Measurements from ENCODE around the gene THRA. TPM values are rescaled to one million over a fixed set of nuclear protein-coding genes. Genes with fewer than 3 reads are reported as not detected.

THRA gene
- total and polyA plus RNA-seq, 11 donors, result 50.6 to 105 (median 69.8) TPM

DNA sequence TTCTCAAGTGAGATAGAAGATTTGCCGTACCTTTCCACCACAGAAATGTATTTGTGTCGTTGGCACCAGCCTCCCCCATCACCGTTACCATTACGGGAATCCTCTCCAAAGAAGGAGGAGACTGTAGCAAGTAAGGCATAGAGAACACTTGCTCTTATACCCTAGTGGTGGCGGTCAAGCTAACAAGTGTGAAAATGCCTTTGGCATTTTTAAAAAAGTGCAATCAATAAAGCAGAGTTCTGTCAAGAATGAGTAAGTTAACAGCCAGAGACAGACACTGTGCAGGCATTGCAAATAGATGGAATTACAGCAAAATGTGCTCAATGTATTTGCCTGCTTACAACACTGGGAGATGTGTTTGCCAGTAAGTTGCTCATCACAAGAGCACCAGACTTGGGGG is 66.7 kb downstream of the THRA start:
- WGBS, 4 donors, result 65 to 85% (median 79%) methylated on average over 5 of the region's 5 CpGs
- TF ChIP-seq POLR2A (IDR thresholded peaks at IDR 0.05), result no peak
- TF ChIP-seq, protein P1, sequence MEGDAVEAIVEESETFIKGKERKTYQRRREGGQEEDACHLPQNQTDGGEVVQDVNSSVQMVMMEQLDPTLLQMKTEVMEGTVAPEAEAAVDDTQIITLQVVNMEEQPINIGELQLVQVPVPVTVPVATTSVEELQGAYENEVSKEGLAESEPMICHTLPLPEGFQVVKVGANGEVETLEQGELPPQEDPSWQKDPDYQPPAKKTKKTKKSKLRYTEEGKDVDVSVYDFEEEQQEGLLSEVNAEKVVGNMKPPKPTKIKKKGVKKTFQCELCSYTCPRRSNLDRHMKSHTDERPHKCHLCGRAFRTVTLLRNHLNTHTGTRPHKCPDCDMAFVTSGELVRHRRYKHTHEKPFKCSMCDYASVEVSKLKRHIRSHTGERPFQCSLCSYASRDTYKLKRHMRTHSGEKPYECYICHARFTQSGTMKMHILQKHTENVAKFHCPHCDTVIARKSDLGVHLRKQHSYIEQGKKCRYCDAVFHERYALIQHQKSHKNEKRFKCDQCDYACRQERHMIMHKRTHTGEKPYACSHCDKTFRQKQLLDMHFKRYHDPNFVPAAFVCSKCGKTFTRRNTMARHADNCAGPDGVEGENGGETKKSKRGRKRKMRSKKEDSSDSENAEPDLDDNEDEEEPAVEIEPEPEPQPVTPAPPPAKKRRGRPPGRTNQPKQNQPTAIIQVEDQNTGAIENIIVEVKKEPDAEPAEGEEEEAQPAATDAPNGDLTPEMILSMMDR (IDR thresholded peaks at IDR 0.05), result no peak
- Histone ChIP-seq H3K9me3 (no peaks in the 10 kb centered on the region), H3K36me3 (peaks cover 2 to 95% (median 87%) of the 10 kb centered on the region in 9 donors), H3K4me1 (peaks cover 0 to 24% (median 10%) of the 10 kb centered on the region in 12 donors), H3K4me3 (no peak overlapping the region), H3K27me3 (no peaks in the 10 kb centered on the region), H3K27ac (no peak overlapping the region)
- ATAC-seq (no peak), DNase-seq (no peak)
- intact Hi-C loops (cut with DNase I), result no loop called here

DNA sequence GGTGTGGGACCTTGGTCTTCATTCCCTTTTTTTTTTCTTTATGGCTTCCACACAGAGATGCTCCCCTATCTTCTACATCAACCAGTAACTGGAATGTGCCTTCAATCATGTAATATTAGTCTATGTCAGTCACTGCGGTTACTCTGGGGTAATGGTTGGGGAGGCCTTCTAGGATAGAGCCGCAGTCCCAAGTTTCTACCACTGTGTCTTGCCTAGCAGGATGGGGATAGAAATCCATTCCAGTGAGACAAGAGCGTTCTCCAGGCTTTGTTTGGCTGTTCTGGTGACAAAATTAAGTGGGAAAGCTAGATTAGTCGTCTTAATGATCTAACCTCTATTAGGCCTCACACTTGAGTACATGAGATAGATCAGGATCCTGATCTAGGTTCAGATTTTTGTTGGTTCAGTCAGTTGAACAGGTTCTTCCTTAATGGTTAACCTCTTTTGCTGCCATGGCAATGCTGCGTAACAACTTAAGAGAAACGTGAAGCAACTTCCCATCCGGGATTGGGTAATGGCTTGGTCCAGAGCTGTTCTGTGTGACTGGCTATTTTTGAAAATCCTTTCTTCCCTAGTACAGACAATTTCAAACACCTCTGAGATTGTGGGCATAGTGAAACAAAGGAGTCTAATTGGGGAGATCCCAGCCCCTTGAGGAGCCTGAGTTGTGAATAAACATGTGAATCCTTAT is 67.7 kb downstream of the THRA start:
- Histone ChIP-seq H3K36me3 (peaks cover 2 to 100% (median 97%) of the 10 kb centered on the region in 9 donors), H3K4me1 (peaks cover 0 to 16% (median under 1%) of the 10 kb centered on the region in 12 donors), H3K9me3 (no peaks in the 10 kb centered on the region), H3K27ac (peak overlapping the region in 2 of 12 donors; percentile 44 to 63), H3K4me3 (no peak overlapping the region), H3K27me3 (no peaks in the 10 kb centered on the region)
- intact Hi-C loops (cut with DNase I), result loop anchor here in 1 of 10 donors (10.0 kb wide), 1 partner anchor 504 kb away; no protein-coding TSS in a partner anchor
- ATAC-seq, result peak in 3 of 4 donors; percentile 50 to 70 (median 58)
- DNase-seq, result peak in 2 of 5 donors; percentile 18 to 32
- no peak for TF ChIP-seq POLR2A (IDR thresholded peaks at IDR 0.05)
- TF ChIP-seq, protein P1 (IDR thresholded peaks at IDR 0.05), result no peak
- 83 to 87% (median 86%) methylated on average over 7 of the region's 7 CpGs for WGBS, 4 donors

DNA sequence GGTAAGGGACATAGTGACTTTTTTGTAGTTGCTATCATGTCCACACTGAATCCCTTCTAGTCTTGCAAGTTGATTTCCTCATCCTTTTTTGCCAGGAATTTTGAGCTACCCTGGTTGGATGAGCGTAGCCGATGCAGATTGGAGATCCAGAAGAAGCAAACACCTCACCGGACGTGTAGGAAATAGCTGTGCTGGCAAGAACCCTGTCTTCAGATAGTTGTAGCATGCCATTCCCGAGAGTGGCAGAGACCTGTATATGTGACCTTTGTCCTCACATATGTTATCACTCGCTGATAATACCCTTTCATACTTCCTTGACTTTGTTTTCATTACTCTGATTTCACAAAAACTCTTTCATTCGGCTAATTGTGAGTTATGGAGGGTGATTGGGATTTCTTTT is 71.4 kb downstream of the THRA start:
- H3K4me3 ChIP-seq, result no peak overlapping the region
- 48 to 56% (median 54%) methylated on average over 7 of the region's 7 CpGs for WGBS, 4 donors
- intact Hi-C loops (cut with DNase I), result loop anchor here in 1 of 10 donors (10.0 kb wide), 1 partner anchor 501 kb away; no protein-coding TSS in a partner anchor
- no peaks in the 10 kb centered on the region for H3K27me3 ChIP-seq
- peak overlapping the region in 1 of 12 donors; percentile 28 for H3K27ac ChIP-seq
- peaks cover 1 to 89% (median 81%) of the 10 kb centered on the region in 9 donors for H3K36me3 ChIP-seq
- no peaks in the 10 kb centered on the region for H3K9me3 ChIP-seq
- ATAC-seq (no peak), DNase-seq (no peak)
- TF ChIP-seq, protein P1 (IDR thresholded peaks at IDR 0.05), result no peak
- TF ChIP-seq POLR2A (IDR thresholded peaks at IDR 0.05), result no peak
- peaks cover 0 to 20% (median 4%) of the 10 kb centered on the region in 12 donors for H3K4me1 ChIP-seq

DNA sequence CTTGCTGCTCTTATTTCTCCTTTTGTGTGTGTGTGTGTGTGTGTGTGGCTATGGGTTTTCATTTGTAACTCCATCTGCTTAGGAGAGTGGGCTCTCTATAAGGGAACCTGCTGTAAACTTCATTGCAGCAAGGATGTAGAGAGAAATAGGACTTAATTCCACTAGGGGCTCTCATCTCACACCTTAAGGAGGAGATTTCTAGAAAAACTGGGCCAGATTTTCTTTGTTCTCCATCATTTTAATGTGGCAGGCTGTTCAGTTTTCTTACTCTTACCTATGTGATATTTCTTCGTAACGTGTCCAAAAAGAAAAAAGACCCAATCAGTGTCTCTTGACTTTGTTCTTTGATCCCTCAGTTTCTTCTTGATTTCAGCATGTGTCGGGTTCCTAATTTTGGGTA is 73.1 kb downstream of the THRA start:
- DNase-seq (no peak), ATAC-seq (no peak)
- peak overlapping the region in 1 of 12 donors; percentile 13 for H3K27ac ChIP-seq
- TF ChIP-seq, protein P1 (IDR thresholded peaks at IDR 0.05), result no peak
- no peak for TF ChIP-seq POLR2A (IDR thresholded peaks at IDR 0.05)
- peaks cover 0 to 16% (median 10%) of the 10 kb centered on the region in 12 donors for H3K4me1 ChIP-seq
- H3K9me3 ChIP-seq, result no peaks in the 10 kb centered on the region
- H3K27me3 ChIP-seq, result no peaks in the 10 kb centered on the region
- WGBS, 4 donors, result 94 to 96% (median 94%) methylated on average over 3 of the region's 3 CpGs
- H3K4me3 ChIP-seq, result no peak overlapping the region
- peaks cover 0 to 73% (median 64%) of the 10 kb centered on the region in 9 donors for H3K36me3 ChIP-seq
- intact Hi-C loops (cut with DNase I), result loop anchor here in 1 of 10 donors (10.0 kb wide), 1 partner anchor 499 kb away; no protein-coding TSS in a partner anchor
